GM21390 (cell line): Measurements from ENCODE around the gene DDX10.
"Not testable (repeated sequence)": the region's sequence is repeated elsewhere in the genome, so short reads cannot be mapped to it uniquely, and the experiment has no call there.

ENCODE experiments used
- ATAC-seq: cut with Tn5 transposase; IDR thresholded peaks from one replicate; pipeline ENCODE4 v1.9.1; 2021; ENCODE audit not compliant: unreplicated experiment

Gene DDX10

GRCh38 chr11:108654100-108654499, 10.8 kb upstream of the DDX10 start:
- not testable (repeated sequence) for ATAC-seq

- no peak for ATAC-seq
Observed at GRCh38 chr11:108654994-108655631, 9.8 kb upstream of the DDX10 start.

- no peak for ATAC-seq
Observed at GRCh38 chr11:108662700-108663099, 2.2 kb upstream of the DDX10 start.

- peak; percentile 51 for ATAC-seq
Observed at GRCh38 chr11:108663154-108663877, 1.6 kb upstream of the DDX10 start.

GRCh38 chr11:108666373-108666772, 1.5 kb downstream of the DDX10 start:
- ATAC-seq = no peak

- no peak for ATAC-seq
Observed at GRCh38 chr11:108669286-108669685, 4.4 kb downstream of the DDX10 start.

- ATAC-seq = no peak
Observed at GRCh38 chr11:108669711-108670110, 4.8 kb downstream of the DDX10 start.

GRCh38 chr11:108670451-108670850, 5.6 kb downstream of the DDX10 start:
- no peak for ATAC-seq

- ATAC-seq = no peak
Observed at GRCh38 chr11:108672113-108672512, 7.2 kb downstream of the DDX10 start.

- no peak for ATAC-seq
Observed at GRCh38 chr11:108672786-108673185, 7.9 kb downstream of the DDX10 start.

GRCh38 chr11:108679045-108679444, 14.2 kb downstream of the DDX10 start:
- ATAC-seq = no peak

GRCh38 chr11:108680271-108680670, 15.4 kb downstream of the DDX10 start:
- no peak for ATAC-seq

GRCh38 chr11:108685419-108686130, 20.7 kb downstream of the DDX10 start:
- ATAC-seq = no peak

GRCh38 chr11:108693852-108694251, 29.0 kb downstream of the DDX10 start:
- no peak for ATAC-seq

- ATAC-seq = no peak
Observed at GRCh38 chr11:108694846-108695245, 30.0 kb downstream of the DDX10 start.

GRCh38 chr11:108697872-108698473, 33.1 kb downstream of the DDX10 start:
- ATAC-seq = peak; percentile 80

GRCh38 chr11:108698844-108699642, 34.2 kb downstream of the DDX10 start:
- peak; percentile 77 for ATAC-seq

GRCh38 chr11:108703916-108704315, 39.0 kb downstream of the DDX10 start:
- no peak for ATAC-seq

GRCh38 chr11:108705061-108705460, 40.2 kb downstream of the DDX10 start:
- no peak for ATAC-seq

GRCh38 chr11:108708173-108708572, 43.3 kb downstream of the DDX10 start:
- no peak for ATAC-seq

- no peak for ATAC-seq
Observed at GRCh38 chr11:108709741-108710140, 44.9 kb downstream of the DDX10 start.
